ENCODE data around the gene LONRF2. TPM values are rescaled to one million over a fixed set of nuclear protein-coding genes. Genes with fewer than 3 reads are reported as not detected.
"Not testable (repeated sequence)": the region's sequence is repeated elsewhere in the genome, so short reads cannot be mapped to it uniquely, and the experiment has no call there.

The LONRF2 gene
- polyA plus RNA-seq, 1 experiment: 0.02 TPM

DNA sequence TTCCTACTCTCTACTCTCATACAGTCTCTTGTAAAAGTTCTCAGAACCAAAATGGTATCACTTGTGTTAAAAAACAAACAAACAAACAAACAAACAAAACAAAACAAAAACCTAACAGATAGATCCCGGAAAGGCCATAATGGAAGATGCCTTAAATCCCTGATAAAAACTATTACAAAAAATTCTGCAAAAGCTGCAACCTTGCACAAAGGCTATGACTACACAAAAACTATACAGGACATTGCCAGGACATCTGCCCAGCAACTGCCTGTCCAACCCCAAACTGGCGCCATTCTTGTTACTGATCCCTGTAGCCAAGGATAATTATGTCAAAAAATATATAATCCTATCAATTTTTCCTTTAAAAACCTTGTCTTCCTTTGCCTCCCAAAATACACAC is 36.3 kb upstream of the LONRF2 start:
- ChIA-PET POLR2A (no interaction called here), CTCF (no interaction called here)
- DNase-seq (ENCODE audit: low read depth): no peak
- Histone ChIP-seq H3K4me3 (ENCODE audit: low read depth, low read length) (no peak overlapping the region), H3K36me3 (ENCODE audit: control insufficient read depth, insufficient read depth, low read length) (no peaks in the 10 kb centered on the region), H3K27me3 (ENCODE audit: control insufficient read depth, insufficient read depth, low read length) (peaks cover 4% of the 10 kb centered on the region; the same call in 1 of the 2 replicates)
- TF ChIP-seq, protein P1, sequence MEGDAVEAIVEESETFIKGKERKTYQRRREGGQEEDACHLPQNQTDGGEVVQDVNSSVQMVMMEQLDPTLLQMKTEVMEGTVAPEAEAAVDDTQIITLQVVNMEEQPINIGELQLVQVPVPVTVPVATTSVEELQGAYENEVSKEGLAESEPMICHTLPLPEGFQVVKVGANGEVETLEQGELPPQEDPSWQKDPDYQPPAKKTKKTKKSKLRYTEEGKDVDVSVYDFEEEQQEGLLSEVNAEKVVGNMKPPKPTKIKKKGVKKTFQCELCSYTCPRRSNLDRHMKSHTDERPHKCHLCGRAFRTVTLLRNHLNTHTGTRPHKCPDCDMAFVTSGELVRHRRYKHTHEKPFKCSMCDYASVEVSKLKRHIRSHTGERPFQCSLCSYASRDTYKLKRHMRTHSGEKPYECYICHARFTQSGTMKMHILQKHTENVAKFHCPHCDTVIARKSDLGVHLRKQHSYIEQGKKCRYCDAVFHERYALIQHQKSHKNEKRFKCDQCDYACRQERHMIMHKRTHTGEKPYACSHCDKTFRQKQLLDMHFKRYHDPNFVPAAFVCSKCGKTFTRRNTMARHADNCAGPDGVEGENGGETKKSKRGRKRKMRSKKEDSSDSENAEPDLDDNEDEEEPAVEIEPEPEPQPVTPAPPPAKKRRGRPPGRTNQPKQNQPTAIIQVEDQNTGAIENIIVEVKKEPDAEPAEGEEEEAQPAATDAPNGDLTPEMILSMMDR (IDR thresholded peaks at IDR 0.05; ENCODE audit: insufficient read depth, low read depth, low read length): no peak

DNA sequence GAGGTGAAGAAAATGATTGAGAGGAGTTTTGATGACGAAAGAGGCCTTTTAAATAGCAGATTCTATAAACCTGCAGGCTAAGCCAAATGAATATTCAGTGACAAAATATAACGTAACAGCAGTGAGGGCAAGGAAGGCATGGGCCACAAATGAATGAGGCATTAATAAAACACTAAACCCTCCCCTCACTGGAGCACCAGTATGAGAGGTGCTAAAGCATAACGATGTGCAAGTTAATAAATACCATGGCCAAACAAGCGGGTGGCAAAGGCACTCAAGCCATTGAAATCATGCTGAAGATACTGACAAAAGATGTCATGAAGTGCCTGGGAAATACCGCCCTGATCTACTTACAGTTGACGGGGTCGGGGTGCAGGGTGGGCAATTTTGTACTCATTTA is 30.2 kb upstream of the LONRF2 start:
- no peak for DNase-seq (ENCODE audit: low read depth)
- POLR2A ChIA-PET: no interaction called here
- no peaks in the 10 kb centered on the region for H3K36me3 ChIP-seq (ENCODE audit: control insufficient read depth, insufficient read depth, low read length)
- no peak overlapping the region for H3K4me3 ChIP-seq (ENCODE audit: low read depth, low read length)
- TF ChIP-seq, protein P1 (IDR thresholded peaks at IDR 0.05; ENCODE audit: insufficient read depth, low read depth, low read length): no peak
- CTCF ChIA-PET: no interaction called here
- H3K27me3 ChIP-seq (ENCODE audit: control insufficient read depth, insufficient read depth, low read length): peaks cover 6% of the 10 kb centered on the region; the same call in 1 of the 2 replicates

DNA sequence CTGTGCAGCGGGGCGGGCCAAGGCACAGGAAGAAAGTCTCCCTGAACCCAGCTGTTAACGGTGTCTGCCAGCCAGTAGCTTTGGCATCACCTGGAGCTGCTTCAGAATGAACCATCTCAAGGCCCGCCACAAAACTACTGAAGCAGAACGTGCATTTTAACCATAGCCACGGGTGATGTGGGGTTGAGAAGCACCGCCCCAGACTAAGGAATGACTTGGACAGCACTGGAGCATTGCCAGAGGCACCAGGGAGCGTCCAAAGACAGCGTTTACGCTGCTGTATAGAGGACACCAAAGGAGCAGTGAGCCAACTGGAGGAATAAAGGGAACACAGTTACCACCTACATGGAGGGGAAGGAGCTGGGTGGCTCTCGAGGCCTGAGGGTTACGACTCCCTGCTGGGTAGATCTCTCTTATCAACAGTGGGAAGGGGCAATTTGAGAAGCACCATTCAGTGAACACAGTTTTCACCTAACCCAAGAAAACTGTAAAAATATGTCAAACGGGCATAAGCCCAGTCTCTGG is 28.4 kb upstream of the LONRF2 start:
- CTCF ChIA-PET: interaction anchor here (0.6 to 1.2 kb wide), 3 partner anchors 9 to 1691 kb away, joined by 3 to 5 read pairs (median 3); no protein-coding TSS in a partner anchor
- Histone ChIP-seq H3K36me3 (ENCODE audit: control insufficient read depth, insufficient read depth, low read length) (no peaks in the 10 kb centered on the region), H3K4me3 (ENCODE audit: low read depth, low read length) (no peak overlapping the region), H3K27me3 (ENCODE audit: control insufficient read depth, insufficient read depth, low read length) (peaks cover 6% of the 10 kb centered on the region; the same call in 1 of the 2 replicates)
- POLR2A ChIA-PET: no interaction called here
- no peak for DNase-seq (ENCODE audit: low read depth)
- TF ChIP-seq, protein P1 (IDR thresholded peaks at IDR 0.05; ENCODE audit: insufficient read depth, low read depth, low read length): no peak

DNA sequence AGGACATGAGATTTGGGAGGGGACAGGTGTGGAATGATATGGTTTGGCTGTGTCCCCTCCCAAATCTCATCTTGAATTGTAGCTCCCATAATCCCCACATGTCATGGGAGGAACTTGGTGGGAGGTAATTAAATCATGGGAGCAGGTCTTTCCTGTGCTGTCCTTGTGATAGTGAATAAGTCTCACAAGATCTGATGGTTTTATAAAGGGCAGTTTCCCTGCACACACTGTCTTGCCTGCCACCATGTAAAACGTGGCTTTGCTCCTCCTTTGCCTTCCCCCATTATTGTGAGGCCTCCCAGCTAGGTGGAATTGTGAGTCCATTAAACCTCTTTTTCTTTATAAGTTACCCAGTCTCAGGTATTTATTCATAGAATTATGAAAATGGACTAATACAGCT is 22.8 kb upstream of the LONRF2 start:
- CTCF ChIA-PET: interaction anchor here (0.6 to 1.0 kb wide), 2 partner anchors 8 to 1960 kb away, joined by 3 read pairs; no protein-coding TSS in a partner anchor
- H3K27me3 ChIP-seq (ENCODE audit: control insufficient read depth, insufficient read depth, low read length); DNase-seq (ENCODE audit: low read depth); POLR2A ChIA-PET; H3K36me3 ChIP-seq (ENCODE audit: control insufficient read depth, insufficient read depth, low read length); H3K4me3 ChIP-seq (ENCODE audit: low read depth, low read length): not testable (repeated sequence)

- ChIA-PET POLR2A (no interaction called here), CTCF (interaction anchor here (0.9 kb wide), 1 partner anchor 9 kb away, joined by 3 read pairs; no protein-coding TSS in a partner anchor)
Observed at GRCh38 chr2:100344433-100344832, 22.1 kb upstream of the LONRF2 start.

DNA sequence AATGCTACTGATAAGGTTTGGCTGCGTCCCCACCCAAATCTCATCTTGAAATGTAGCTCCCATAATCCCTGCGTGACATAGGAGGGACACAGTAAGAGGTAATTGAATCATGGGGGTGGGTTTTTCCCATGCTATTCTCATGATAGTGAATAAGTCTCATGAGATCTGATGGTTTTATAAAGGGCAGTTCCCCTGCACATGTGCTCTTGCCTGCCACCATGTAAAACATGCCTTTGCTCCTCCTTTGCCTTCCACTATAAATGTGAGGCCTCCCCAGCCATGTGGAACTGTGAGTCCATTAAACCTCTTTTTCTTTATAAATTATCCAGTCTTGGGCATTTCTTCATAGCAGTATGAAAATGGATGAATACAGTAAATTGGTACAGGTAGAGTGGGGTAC is 20.2 kb upstream of the LONRF2 start:
- POLR2A ChIA-PET; H3K36me3 ChIP-seq (ENCODE audit: control insufficient read depth, insufficient read depth, low read length); H3K4me3 ChIP-seq (ENCODE audit: low read depth, low read length); H3K27me3 ChIP-seq (ENCODE audit: control insufficient read depth, insufficient read depth, low read length); DNase-seq (ENCODE audit: low read depth): not testable (repeated sequence)
- CTCF ChIA-PET: interaction anchor here (1.6 kb wide), 1 partner anchor 39 kb away, joined by 3 read pairs; no protein-coding TSS in a partner anchor

More at GRCh38 chr2:100344433-100344832, 22.1 kb upstream of the LONRF2 start:
- H3K36me3 ChIP-seq (ENCODE audit: control insufficient read depth, insufficient read depth, low read length): no peaks in the 10 kb centered on the region
- no peak overlapping the region for H3K4me3 ChIP-seq (ENCODE audit: low read depth, low read length)
- DNase-seq (ENCODE audit: low read depth): no peak
- TF ChIP-seq, protein P1 (IDR thresholded peaks at IDR 0.05; ENCODE audit: insufficient read depth, low read depth, low read length): no peak
- peaks cover 11% of the 10 kb centered on the region for H3K27me3 ChIP-seq (ENCODE audit: control insufficient read depth, insufficient read depth, low read length)
